C4-2B (cell line): Measurements from ENCODE around the gene MYO7A.

Experiments used
- CTCF ChIP-seq: fragments of 450-650 bp; conservative IDR thresholded peaks from 2 replicates; pipeline ENCODE4 v1.5.1; 2017; ENCODE audit warnings: mild to moderate bottlenecking
- ZFX ChIP-seq: fragments of 450-650 bp; IDR thresholded peaks from 2 replicates; pipeline ENCODE4 v1.6.1; 2017

GRCh38 chr11:77152846-77153245 is 24.8 kb downstream of the MYO7A start:
- no peak for TF ChIP-seq CTCF
- no peak for TF ChIP-seq ZFX
